H1 (cell line): ENCODE measurements around the gene DHX32. TPM values are rescaled to one million over a fixed set of nuclear protein-coding genes. Genes with fewer than 3 reads are reported as not detected.

Experiments used
- GTF2F1 ChIP-seq: IDR thresholded peaks from 2 replicates; pipeline ENCODE4 v1.6.1; 2012; ENCODE audit warnings: low read depth, low read length, improper control_type of control experiment, borderline replicate concordance
- polyA plus RNA-seq, 7 experiments: library from polyadenylated mRNA; depleted of rRNA in 3 of 7; stranded (reverse) in 5 of 7; unstranded in 2 of 7; fragments of >200 nt in 5 of 7; fragments of 200-250 nt in 2 of 7; gene quantifications; 1 replicate in 5 of 7; 2 replicates in 1 of 7; 4 replicates in 1 of 7; pipeline versions ENCODE4 v1.2.1 to v1.2.3, GENCODE V29; 2011 to 2013; ENCODE audit warnings: missing spikeins in 2 of 7, mixed read lengths in 2 of 7
- total RNA-seq: library from RNA; stranded (reverse); fragmentation: NEBNext Ultra II Directional; extraction: Animal tissue kit (Norgen Biotek cat#: 25700); gene quantifications from 2 replicates; pipeline ENCODE4 v1.2.1, GENCODE V29; 2021

The DHX32 gene
- total and polyA plus RNA-seq, 2 of the 8 experiments (the other 6 are each of a cell fraction or from before 2014, with no cell fraction given), result 12.4 to 15.8 TPM

DNA sequence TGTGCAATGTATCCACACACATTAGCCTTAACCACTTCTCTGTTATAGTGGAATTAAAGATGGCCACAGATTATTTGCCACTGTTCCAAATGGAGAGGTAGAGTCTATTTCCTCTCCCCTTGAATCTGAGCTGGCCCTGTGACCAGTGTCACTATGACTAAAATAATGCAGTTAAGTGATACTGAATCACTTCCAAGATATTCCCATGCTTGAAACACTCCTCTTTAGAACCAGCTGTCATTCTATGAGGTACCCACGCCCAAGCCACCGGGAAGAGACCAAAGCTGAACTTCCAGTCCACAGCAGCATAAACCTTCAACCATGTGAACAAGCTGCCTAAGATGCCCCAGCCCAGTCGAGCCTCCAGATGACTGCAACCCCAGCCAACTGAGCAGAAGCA is 2.1 kb upstream of the DHX32 start (continued):
- TF ChIP-seq GTF2F1, result no peak
- TF ChIP-seq, all 59 proteins: peak for 0
